Activated T-cell treated with anti-CD3 and anti-CD28 coated beads, Interleukin-2, amount 50 U/mL, for 24 hours (primary cell): ENCODE results near the gene MAST1.

Experiments
- DNase-seq: peaks from one replicate; pipeline ENCODE4 v3.0.0-alpha.2; 2020
- H3K27ac Mint-ChIP-seq: 2 replicates; pipeline ENCODE4 v1.8.0; 2020; ENCODE audit warnings: mild to moderate bottlenecking, mixed read lengths
- H3K27me3 Mint-ChIP-seq: 2 replicates; pipeline ENCODE4 v1.8.0; 2020; ENCODE audit warnings: mixed read lengths
- H3K36me3 Mint-ChIP-seq: 2 replicates; pipeline ENCODE4 v1.8.0; 2020; ENCODE audit warnings: low read depth, mixed read lengths
- H3K4me1 Mint-ChIP-seq: 2 replicates; pipeline ENCODE4 v1.8.0; 2020; ENCODE audit warnings: low read depth, mixed read lengths
- H3K4me3 Mint-ChIP-seq: 2 replicates; pipeline ENCODE4 v1.8.0; 2020; ENCODE audit warnings: mild to moderate bottlenecking, moderate library complexity, mixed read lengths
- H3K9me3 Mint-ChIP-seq: 2 replicates; pipeline ENCODE4 v1.8.0; 2020; ENCODE audit warnings: mixed read lengths

The MAST1 gene

DNA sequence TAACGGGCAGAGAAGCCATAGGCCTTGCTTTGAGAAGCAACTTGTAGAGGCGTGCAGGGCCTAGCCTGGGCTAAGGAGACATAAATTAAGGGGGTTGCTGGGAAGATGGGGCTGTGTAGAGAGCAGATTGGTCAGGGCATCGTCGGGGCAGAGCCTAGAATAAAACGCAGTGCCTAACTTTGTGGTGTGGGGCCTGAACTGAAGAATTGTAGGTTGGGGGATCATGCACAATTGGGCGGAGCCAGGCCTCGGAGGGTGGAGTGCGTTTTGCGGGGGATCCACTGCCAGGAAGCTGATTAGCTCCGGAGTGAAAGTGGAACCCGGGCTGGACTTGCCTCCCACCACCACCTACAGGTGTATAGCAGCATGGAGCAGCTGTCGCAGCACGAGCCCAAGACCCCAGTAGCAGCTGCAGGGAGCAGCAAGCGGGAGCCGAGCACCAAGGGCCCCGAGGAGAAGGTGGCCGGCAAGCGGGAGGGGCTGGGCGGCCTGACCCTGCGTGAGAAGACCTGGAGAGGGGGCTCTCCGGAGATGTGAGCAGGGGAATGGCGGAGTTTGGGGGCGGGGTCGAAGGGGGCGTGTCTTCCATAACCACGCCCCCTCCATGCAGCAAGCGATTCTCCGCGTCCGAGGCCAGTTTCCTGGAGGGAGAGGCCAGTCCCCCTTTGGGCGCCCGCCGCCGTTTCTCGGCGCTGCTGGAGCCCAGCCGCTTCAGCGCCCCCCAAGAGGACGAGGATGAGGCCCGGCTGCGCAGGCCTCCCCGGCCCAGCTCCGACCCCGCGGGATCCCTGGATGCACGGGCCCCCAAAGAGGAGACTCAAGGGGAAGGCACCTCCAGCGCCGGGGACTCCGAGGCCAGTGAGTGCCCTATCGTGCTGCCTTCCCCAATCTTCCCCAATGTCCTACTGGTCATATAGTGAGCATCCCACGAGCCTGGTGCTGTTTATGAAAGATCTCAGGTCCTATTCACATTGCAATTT, 29.1 kb downstream of the MAST1 start:
- H3K27ac Mint-ChIP-seq: no peak overlapping the region
- H3K27me3 Mint-ChIP-seq: peaks cover 10% of the 10 kb centered on the region
- H3K4me3 Mint-ChIP-seq: peak overlapping the region; percentile 62
- peak; percentile 82 for DNase-seq
- H3K36me3 Mint-ChIP-seq: peaks cover 3% of the 10 kb centered on the region
- H3K4me1 Mint-ChIP-seq: peaks cover 13% of the 10 kb centered on the region
- peaks cover 3% of the 10 kb centered on the region for H3K9me3 Mint-ChIP-seq

- peaks cover 5% of the 10 kb centered on the region for H3K27me3 Mint-ChIP-seq
- no peak for DNase-seq
- no peak overlapping the region for H3K27ac Mint-ChIP-seq
- H3K9me3 Mint-ChIP-seq: peaks cover 3% of the 10 kb centered on the region
- peaks cover 20% of the 10 kb centered on the region for H3K4me1 Mint-ChIP-seq
- H3K36me3 Mint-ChIP-seq: peaks cover 10% of the 10 kb centered on the region
- H3K4me3 Mint-ChIP-seq: no peak overlapping the region
These were observed 30.3 kb downstream of the MAST1 start for GRCh38 chr19:12868540-12869112.

GRCh38 chr19:12871681-12872080, 33.4 kb downstream of the MAST1 start:
- peaks cover 16% of the 10 kb centered on the region for H3K4me1 Mint-ChIP-seq
- no peak overlapping the region for H3K27ac Mint-ChIP-seq
- DNase-seq: no peak
- no peak overlapping the region for H3K4me3 Mint-ChIP-seq
- H3K36me3 Mint-ChIP-seq: peaks cover 27% of the 10 kb centered on the region
- H3K27me3 Mint-ChIP-seq: peaks cover under 1% of the 10 kb centered on the region
- peaks cover 3% of the 10 kb centered on the region for H3K9me3 Mint-ChIP-seq

DNA sequence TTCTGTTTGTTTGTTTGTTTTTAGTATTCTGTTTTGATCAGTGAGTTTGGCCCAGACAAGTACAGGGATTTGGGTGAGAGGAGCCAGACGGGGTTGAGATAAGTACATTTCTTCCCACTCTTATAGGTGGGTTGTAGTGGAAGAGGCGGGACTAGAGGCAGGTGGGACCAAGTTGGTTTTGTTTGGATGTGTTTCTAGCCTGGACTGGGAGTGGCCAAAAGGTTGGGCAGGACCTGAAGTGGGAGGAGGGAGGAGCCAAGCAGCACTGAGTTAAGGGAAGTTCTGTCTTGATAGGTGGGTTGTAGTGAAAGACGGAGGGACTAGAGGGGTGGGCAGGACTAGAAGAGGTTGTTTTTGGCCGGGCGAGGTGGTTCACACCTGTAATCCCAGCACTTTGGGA, 33.9 kb downstream of the MAST1 start:
- Mint-ChIP-seq H3K4me3 (no peak overlapping the region), H3K36me3 (peaks cover 31% of the 10 kb centered on the region), H3K9me3 (peaks cover 3% of the 10 kb centered on the region), H3K27me3 (no peaks in the 10 kb centered on the region), H3K4me1 (peaks cover 13% of the 10 kb centered on the region), H3K27ac (no peak overlapping the region)
- no peak for DNase-seq

GRCh38 chr19:12872941-12873890, 34.9 kb downstream of the MAST1 start:
- Mint-ChIP-seq H3K27ac (no peak overlapping the region), H3K27me3 (no peaks in the 10 kb centered on the region), H3K4me1 (peaks cover 9% of the 10 kb centered on the region), H3K4me3 (peak overlapping the region; percentile 56), H3K9me3 (peaks cover 3% of the 10 kb centered on the region), H3K36me3 (peaks cover 36% of the 10 kb centered on the region)
- peak; percentile 68 for DNase-seq

DNA sequence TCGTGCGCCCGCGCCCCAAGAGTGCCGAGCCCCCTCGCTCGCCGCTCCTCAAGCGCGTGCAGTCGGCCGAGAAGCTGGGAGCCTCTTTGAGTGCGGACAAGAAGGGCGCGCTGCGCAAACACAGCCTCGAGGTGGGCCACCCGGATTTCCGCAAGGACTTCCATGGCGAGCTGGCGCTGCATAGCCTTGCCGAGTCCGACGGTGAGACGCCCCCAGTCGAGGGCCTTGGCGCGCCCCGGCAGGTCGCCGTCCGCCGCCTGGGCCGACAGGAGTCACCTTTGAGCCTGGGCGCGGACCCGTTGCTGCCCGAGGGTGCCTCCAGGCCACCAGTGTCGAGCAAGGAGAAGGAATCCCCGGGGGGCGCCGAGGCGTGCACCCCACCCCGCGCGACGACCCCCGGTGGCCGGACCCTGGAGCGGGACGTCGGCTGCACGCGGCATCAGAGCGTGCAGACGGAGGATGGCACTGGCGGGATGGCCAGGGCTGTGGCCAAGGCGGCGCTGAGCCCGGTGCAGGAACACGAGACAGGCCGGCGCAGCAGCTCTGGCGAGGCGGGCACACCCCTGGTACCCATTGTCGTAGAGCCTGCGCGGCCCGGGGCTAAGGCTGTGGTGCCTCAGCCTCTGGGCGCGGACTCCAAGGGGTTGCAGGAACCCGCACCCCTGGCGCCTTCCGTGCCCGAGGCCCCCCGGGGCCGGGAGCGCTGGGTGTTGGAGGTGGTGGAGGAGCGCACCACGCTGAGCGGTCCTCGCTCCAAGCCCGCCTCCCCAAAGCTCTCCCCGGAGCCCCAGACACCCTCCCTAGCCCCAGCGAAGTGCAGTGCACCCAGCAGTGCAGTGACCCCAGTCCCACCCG, 35.8 kb downstream of the MAST1 start:
- H3K36me3 Mint-ChIP-seq: peaks cover 41% of the 10 kb centered on the region
- H3K4me3 Mint-ChIP-seq: no peak overlapping the region
- peaks cover 3% of the 10 kb centered on the region for H3K9me3 Mint-ChIP-seq
- H3K27ac Mint-ChIP-seq: no peak overlapping the region
- no peak for DNase-seq
- H3K4me1 Mint-ChIP-seq: peaks cover 9% of the 10 kb centered on the region
- no peaks in the 10 kb centered on the region for H3K27me3 Mint-ChIP-seq

- H3K9me3 Mint-ChIP-seq: peaks cover 3% of the 10 kb centered on the region
- H3K36me3 Mint-ChIP-seq: peaks cover 41% of the 10 kb centered on the region
- H3K4me3 Mint-ChIP-seq: no peak overlapping the region
- H3K27ac Mint-ChIP-seq: no peak overlapping the region
- no peak for DNase-seq
- H3K27me3 Mint-ChIP-seq: no peaks in the 10 kb centered on the region
- H3K4me1 Mint-ChIP-seq: peaks cover 10% of the 10 kb centered on the region
These were observed 36.8 kb downstream of the MAST1 start for GRCh38 chr19:12875086-12875485.

DNA sequence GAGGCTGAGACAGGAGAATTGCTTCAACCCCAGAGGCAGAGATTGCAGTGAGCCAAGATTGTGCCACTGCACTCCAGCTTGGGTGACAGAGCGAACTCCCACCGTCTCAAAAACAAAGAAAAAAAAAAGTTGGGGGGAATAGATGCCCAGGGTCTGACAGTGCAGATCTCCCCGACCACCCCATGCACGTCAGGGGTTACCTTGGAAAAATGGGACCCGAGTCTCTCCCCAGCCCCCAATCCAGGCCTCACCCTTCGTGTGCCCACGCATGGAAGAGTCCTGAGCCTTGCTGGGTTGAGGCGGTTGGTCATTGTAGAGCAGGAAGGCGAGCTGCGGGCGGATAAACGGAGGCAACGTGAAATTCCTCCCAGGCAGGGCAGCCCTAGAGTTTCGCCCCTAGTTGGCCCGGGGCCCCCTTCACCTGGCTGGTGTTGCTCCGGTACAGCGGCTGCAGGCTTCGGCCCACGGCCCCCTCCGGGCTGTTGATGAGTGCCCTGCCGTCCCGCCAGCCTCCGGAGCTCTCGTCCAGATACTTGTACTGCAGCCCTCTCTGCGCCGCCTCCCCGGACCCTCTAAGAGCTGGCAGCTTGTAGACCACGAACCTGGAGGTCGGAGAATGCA, 42.3 kb downstream of the MAST1 start:
- peaks cover 29% of the 10 kb centered on the region for H3K4me1 Mint-ChIP-seq
- H3K27me3 Mint-ChIP-seq: no peaks in the 10 kb centered on the region
- H3K36me3 Mint-ChIP-seq: peaks cover 24% of the 10 kb centered on the region
- H3K9me3 Mint-ChIP-seq: peaks cover 2% of the 10 kb centered on the region
- no peak for DNase-seq
- H3K27ac Mint-ChIP-seq: peak overlapping the region; percentile 81
- H3K4me3 Mint-ChIP-seq: peak overlapping the region; percentile 86

DNA sequence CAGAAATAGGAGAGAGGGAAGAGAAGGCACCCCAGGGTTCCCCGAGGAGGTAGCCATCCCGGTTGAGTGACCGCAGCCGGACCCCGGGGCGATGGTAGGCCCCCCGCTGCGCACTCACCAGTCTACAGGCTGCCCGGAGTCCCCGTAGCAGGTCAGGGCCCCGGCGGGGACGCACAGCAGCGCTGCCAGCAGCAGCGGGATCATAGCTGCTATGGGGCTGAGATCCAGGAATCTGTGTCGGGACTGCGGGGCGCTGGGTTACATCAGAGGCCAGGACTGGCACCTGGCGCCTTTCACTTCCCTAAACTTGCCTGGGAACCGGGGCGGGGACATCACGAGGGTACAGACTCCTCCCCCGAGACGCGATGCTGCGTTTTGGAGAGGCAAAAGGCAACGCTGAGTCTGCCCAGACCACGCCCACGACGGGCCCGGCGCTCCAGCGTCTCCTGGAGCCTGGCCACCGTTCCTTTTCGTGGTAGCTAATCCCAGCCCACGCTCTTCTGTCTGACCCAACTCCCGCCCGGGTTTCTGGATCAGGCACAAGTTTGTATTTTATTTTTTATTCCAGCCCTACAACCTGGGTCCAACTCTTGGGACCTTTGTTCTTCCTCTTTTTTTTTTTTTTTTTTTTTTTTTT, 43.0 kb downstream of the MAST1 start, which contains the start of gene DNASE2:
Gene DNASE2 (minus strand): TSS at position 278 of the 637 bp plus-strand sequence. CDS start 74 bp downstream, at position 204.
- H3K27me3 Mint-ChIP-seq: no peaks in the 10 kb centered on the region
- H3K4me1 Mint-ChIP-seq: peaks cover 31% of the 10 kb centered on the region
- H3K4me3 Mint-ChIP-seq: peak within 1 kb of the TSS; percentile 86
- H3K9me3 Mint-ChIP-seq: peaks cover 2% of the 10 kb centered on the region
- H3K27ac Mint-ChIP-seq: peak within 1 kb of the TSS; percentile 90
- peak; percentile 91 for DNase-seq
- peaks cover 19% of the 10 kb centered on the region for H3K36me3 Mint-ChIP-seq

GRCh38 chr19:12882589-12882988, 44.3 kb downstream of the MAST1 start:
- peaks cover 32% of the 10 kb centered on the region for H3K4me1 Mint-ChIP-seq
- H3K27me3 Mint-ChIP-seq: no peaks in the 10 kb centered on the region
- H3K9me3 Mint-ChIP-seq: peaks cover 2% of the 10 kb centered on the region
- H3K27ac Mint-ChIP-seq: no peak overlapping the region
- no peak for DNase-seq
- H3K36me3 Mint-ChIP-seq: peaks cover 12% of the 10 kb centered on the region
- peak overlapping the region; percentile 86 for H3K4me3 Mint-ChIP-seq

- Mint-ChIP-seq H3K4me1 (peaks cover 32% of the 10 kb centered on the region), H3K27ac (no peak overlapping the region)
These were observed 45.9 kb downstream of the MAST1 start for GRCh38 chr19:12884202-12884601.

DNA sequence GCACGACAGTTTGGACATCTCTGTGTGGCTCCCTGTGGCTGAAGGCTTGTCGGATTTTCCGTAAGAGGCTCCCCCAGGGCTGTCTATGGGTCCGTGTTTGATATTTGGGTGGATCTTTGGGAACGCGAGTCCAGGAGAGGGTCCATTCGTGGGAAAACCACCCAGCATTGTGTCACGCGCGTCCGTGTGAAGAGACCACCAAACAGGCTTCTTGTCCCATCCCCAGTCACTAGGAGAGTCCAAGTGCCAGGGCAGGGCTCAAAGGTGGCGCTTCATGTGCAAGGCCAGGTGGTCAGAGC, 46.3 kb downstream of the MAST1 start:
- Mint-ChIP-seq H3K27ac (peak overlapping the region; percentile 86), H3K27me3 (no peaks in the 10 kb centered on the region), H3K9me3 (peaks cover 2% of the 10 kb centered on the region), H3K36me3 (peaks cover 2% of the 10 kb centered on the region), H3K4me1 (peaks cover 32% of the 10 kb centered on the region), H3K4me3 (peak overlapping the region; percentile 82)
- no peak for DNase-seq

More at GRCh38 chr19:12884202-12884601, 45.9 kb downstream of the MAST1 start:
- no peak for DNase-seq
- Mint-ChIP-seq H3K36me3 (peaks cover 2% of the 10 kb centered on the region), H3K4me3 (peak overlapping the region; percentile 15), H3K9me3 (peaks cover 2% of the 10 kb centered on the region), H3K27me3 (no peaks in the 10 kb centered on the region)
